ENCODE measurements around the gene PRKCE.

DNA sequence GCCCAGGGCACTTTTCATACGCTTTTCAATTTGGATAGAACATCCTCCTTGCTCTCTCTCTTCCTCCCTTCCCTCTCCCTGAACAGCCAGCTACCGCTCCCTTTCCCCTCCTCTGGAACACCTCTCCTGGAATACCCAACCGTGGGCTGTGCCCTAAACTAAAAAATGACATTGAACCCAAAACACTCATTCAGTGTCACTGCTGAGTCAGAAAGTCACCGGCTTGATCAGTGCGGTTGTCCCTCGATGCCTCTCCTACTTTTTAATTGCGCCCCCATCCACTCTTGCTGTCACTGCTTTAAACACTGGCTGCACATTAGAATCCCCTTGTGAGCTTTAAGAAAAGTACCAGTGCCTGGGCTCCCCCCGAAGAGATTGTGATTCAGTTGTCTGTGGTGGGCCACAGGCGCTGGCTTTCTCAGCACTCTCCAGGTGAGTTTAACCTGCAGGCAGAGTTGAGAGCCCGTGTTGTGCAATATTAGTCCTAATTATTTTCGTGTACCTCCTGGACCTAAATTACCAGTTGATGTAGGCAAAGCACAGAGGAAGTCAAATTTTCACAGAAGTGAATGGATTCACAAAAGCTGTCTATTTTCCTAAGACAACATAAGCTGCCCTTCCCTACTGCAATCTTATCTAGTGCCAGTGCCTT, 302.0 kb downstream of the PRKCE start:
- no peak for TF ChIP-seq SUZ12 (IDR thresholded peaks at IDR 0.05; ENCODE audit: extremely low read depth, insufficient read depth, insufficient read length)
- no peak for TF ChIP-seq YY1 (IDR thresholded peaks at IDR 0.05; ENCODE audit: insufficient read depth, insufficient read length)
- TF ChIP-seq ZNF274 (IDR thresholded peaks at IDR 0.05; ENCODE audit: low read depth, low read length), result no peak

Data from NT2/D1 (cell line).